GM12891 (cell line): ENCODE results near the gene TMEFF1.

Experiments used
- DNase-seq: peaks from one replicate; pipeline ENCODE4 v3.0.0; 2011; ENCODE audit warnings: low spot score; ENCODE audit not compliant: insufficient read length
- FAIRE-seq: peaks from 2 replicates; lab custom pipeline; 2011; peaks lifted over from hg19 to GRCh38; lab: Jason Lieb, UNC
- PAX5 ChIP-seq: IDR thresholded peaks from 2 replicates; pipeline ENCODE4 v1.6.1; 2011; ENCODE audit warnings: low read length, moderate library complexity, mild to moderate bottlenecking; ENCODE audit not compliant: insufficient read depth, severe bottlenecking
- POLR2A ChIP-seq: IDR thresholded peaks from 2 replicates; pipeline ENCODE4 v1.6.1; 2011; ENCODE audit warnings: low read depth, low read length, control low read depth
- POLR2AphosphoS5 ChIP-seq: IDR thresholded peaks from 2 replicates; pipeline ENCODE4 v1.6.1; 2011; ENCODE audit warnings: low read depth, low read length, control low read depth
- POU2F2 ChIP-seq: IDR thresholded peaks from 2 replicates; pipeline ENCODE4 v1.6.1; 2011; ENCODE audit warnings: low read depth, mild to moderate bottlenecking, control low read depth, low read length, moderate library complexity
- SPI1 ChIP-seq: IDR thresholded peaks from 2 replicates; pipeline ENCODE4 v1.6.1; 2011; ENCODE audit warnings: low read depth, low read length, control low read depth
- TAF1 ChIP-seq: IDR thresholded peaks from 2 replicates; pipeline ENCODE4 v1.6.1; 2011; ENCODE audit warnings: low read depth, low read length, control low read depth

Gene TMEFF1

DNA sequence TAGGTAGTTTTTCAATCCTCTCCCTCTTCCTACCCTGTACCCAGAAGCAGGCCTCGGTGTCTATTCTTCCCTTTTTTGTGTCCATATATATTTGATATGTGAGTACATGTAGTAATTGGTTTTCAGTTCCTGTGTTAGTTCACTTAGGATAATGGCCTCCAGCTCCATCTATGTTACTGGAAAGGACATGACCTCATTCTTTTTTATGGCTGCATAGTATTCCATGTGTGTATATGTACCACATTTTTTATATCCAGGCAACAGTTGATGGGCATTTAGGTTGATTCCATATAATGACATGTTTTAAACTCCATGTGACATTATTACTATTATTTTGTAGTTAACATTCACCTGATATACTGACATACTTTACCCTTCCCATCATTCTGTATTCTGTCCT, 154.0 kb downstream of the TMEFF1 start:
- FAIRE-seq (no peak), DNase-seq (no peak)
- TF ChIP-seq POLR2AphosphoS5 (no peak), SPI1 (no peak), POLR2A (no peak), TAF1 (no peak), POU2F2 (no peak), PAX5 (no peak)
